A549 (cell line): Measurements from ENCODE around the gene SEPTIN2. TPM values are rescaled to one million over a fixed set of nuclear protein-coding genes. Genes with fewer than 3 reads are reported as not detected.

Source experiments
- ATAC-seq, 2 experiments: fragments of 200-7000 bp in 1 of 2; fragments of >200 bp in 1 of 2; cut with Nextera tagmentation in 1 of 2; cut with Tn5 transposase in 1 of 2; 3 replicates each; pipeline versions ENCODE4 v1.8.0 to v1.9.1; 2018 to 2020; ENCODE audit warnings: mild to moderate bottlenecking in 1 of 2, moderate library complexity in 1 of 2
- CTCF ChIA-PET: fragments of 300-600 bp; sonication (Branson Sonifier 250); formaldehyde crosslinking; extraction: SDS; loops from one replicate; lab custom pipeline; 2021; ENCODE audit warnings: antibody characterized with exemption, inconsistent platforms; lab: Yijun Ruan, JAX
- POLR2A ChIA-PET: fragments of 350-600 bp; formaldehyde crosslinking; extraction: SDS; loops from one replicate; lab custom pipeline; 2021; ENCODE audit warnings: antibody characterized with exemption, inconsistent platforms; lab: Yijun Ruan, JAX
- DNase-seq, 2 experiments: peaks; one replicate each; pipeline versions ENCODE4 v3.0.0 to v3.0.0-alpha.2; 2011 to 2016; ENCODE audit warnings: low read depth in 1 of 2, low spot score in 1 of 2
- FAIRE-seq: peaks from 2 replicates; lab custom pipeline; 2011; peaks lifted over from hg19 to GRCh38; lab: Jason Lieb, UNC
- H3K27ac ChIP-seq, 2 experiments: fragments of >200 bp; sonication (Bioruptor Twin); formaldehyde crosslinking; 3 replicates each; pipeline ENCODE4 v1.5.1; 2016 to 2017
- H3K4me1 ChIP-seq: fragments of >200 bp; sonication (Bioruptor Twin); formaldehyde crosslinking; 3 replicates; pipeline ENCODE4 v1.6.1; 2016
- H3K4me2 ChIP-seq: fragments of >200 bp; sonication (Bioruptor Twin); formaldehyde crosslinking; 3 replicates; pipeline ENCODE4 v1.6.1; 2016
- H3K4me3 ChIP-seq: fragments of >200 bp; sonication (Bioruptor Twin); formaldehyde crosslinking; 3 replicates; pipeline ENCODE4 v1.5.1; 2016
- H3K9me3 ChIP-seq: fragments of >200 bp; sonication (Bioruptor Twin); formaldehyde crosslinking; 3 replicates; pipeline ENCODE4 v1.6.1; 2016
- CEBPB ChIP-seq, 2 experiments: fragments of >200 bp in 1 of 2; sonication (Bioruptor Twin) in 1 of 2; formaldehyde crosslinking in 1 of 2; IDR thresholded peaks; 2 replicates each; pipeline ENCODE4 v1.6.1; 2012 to 2016
- EHMT2 ChIP-seq: fragments of 200-600 bp; sonication (generic); IDR thresholded peaks from 2 replicates; pipeline ENCODE4 v1.6.1; 2016; ENCODE audit warnings: antibody characterized with exemption, low read depth, mild to moderate bottlenecking, moderate library complexity
- GATA3 ChIP-seq: IDR thresholded peaks from 2 replicates; pipeline ENCODE4 v1.6.1; 2012; ENCODE audit warnings: borderline replicate concordance
- HDAC2 ChIP-seq: fragments of 200-600 bp; sonication (generic); IDR thresholded peaks from 2 replicates; pipeline ENCODE4 v1.6.1; 2016
- JUN ChIP-seq, 2 experiments: fragments of >200 bp; sonication (Bioruptor Twin); formaldehyde crosslinking; IDR thresholded peaks; 2 replicates in 1 of 2; 3 replicates in 1 of 2; pipeline ENCODE4 v1.6.1; 2016 to 2017
- JUNB ChIP-seq: fragments of >200 bp; sonication (Bioruptor Twin); formaldehyde crosslinking; IDR thresholded peaks from 2 replicates; pipeline ENCODE4 v1.6.1; 2016
- NPAS2 ChIP-seq: fragments of 250-450 bp; sonication (Bioruptor Pico); IDR thresholded peaks from 2 replicates; pipeline ENCODE4 v1.8.0; 2022; ENCODE audit warnings: mild to moderate bottlenecking, moderate library complexity, borderline replicate concordance
- POLR2A ChIP-seq: IDR thresholded peaks from 2 replicates; pipeline ENCODE4 v1.6.1; 2012; ENCODE audit warnings: mild to moderate bottlenecking, low read length
- POLR2AphosphoS2 ChIP-seq: conservative IDR thresholded peaks from 2 replicates; pipeline ENCODE4 v1.6.1; 2012; ENCODE audit warnings: low read length, improper control_type of control experiment, inconsistent platforms
- RAD21 ChIP-seq, 2 experiments: fragments of >200 bp in 1 of 2; sonication (Bioruptor Twin) in 1 of 2; formaldehyde crosslinking in 1 of 2; IDR thresholded peaks in 1 of 2; conservative IDR thresholded peaks in 1 of 2; 2 replicates in 1 of 2; 3 replicates in 1 of 2; pipeline ENCODE4 v1.6.1; 2012 to 2018; ENCODE audit warnings: inconsistent platforms in 1 of 2
- RFX5 ChIP-seq: fragments of 450-650 bp; IDR thresholded peaks from 2 replicates; pipeline ENCODE4 v1.7.1; 2014; ENCODE audit warnings: antibody characterized with exemption, mild to moderate bottlenecking, moderate library complexity
- RNF2 ChIP-seq: fragments of 200-600 bp; sonication (generic); IDR thresholded peaks from 2 replicates; pipeline ENCODE4 v1.6.1; 2016; ENCODE audit warnings: low read depth, mild to moderate bottlenecking, antibody characterized with exemption, moderate library complexity, borderline replicate concordance
- WGBS: methylation state at CpG from one replicate; pipeline ENCODE4 v1.1.6; 2017; ENCODE audit errors: missing lambda C conversion rate; 5-methylcytosine and 5-hydroxymethylcytosine counted together
- polyA plus RNA-seq, 4 experiments: library from polyadenylated mRNA; depleted of rRNA in 3 of 4; stranded (reverse); fragments of >200 nt; fragmentation: RNase III in 1 of 4; extraction: RNeasy Plus Mini Kit Qiagen cat#74134 plus additional on column Dnase treatment in 1 of 4; gene quantifications; 2 replicates in 3 of 4; 3 replicates in 1 of 4; pipeline ENCODE4 v1.2.3, GENCODE V29; 2011 to 2017
- TF ChIP-seq, protein P1 (sequence below): fragments of 150-350 bp; IDR thresholded peaks from 2 replicates; pipeline ENCODE4 v1.6.1; 2014; ENCODE audit warnings: low read depth, mild to moderate bottlenecking, low read length
- TF ChIP-seq, protein P2 (sequence below): fragments of 200-600 bp; sonication (generic); IDR thresholded peaks from 2 replicates; pipeline ENCODE4 v1.6.1; 2016; ENCODE audit warnings: antibody characterized with exemption, mild to moderate bottlenecking, moderate library complexity
- TF ChIP-seq, protein P3 (sequence below): IDR thresholded peaks from 2 replicates; pipeline ENCODE4 v1.6.1; 2012
- TF ChIP-seq, protein P4 (sequence below): fragments of >200 bp; sonication (Bioruptor Twin); formaldehyde crosslinking; IDR thresholded peaks from 2 replicates; pipeline ENCODE4 v1.6.1; 2016
- TF ChIP-seq, protein P5 (sequence below): IDR thresholded peaks from 2 replicates; pipeline ENCODE4 v1.6.1; 2012; ENCODE audit warnings: low read depth, borderline replicate concordance

Gene SEPTIN2
- polyA plus RNA-seq, 2 of the 4 experiments (the other 2 are of a cell fraction), result 341 to 762 TPM

DNA sequence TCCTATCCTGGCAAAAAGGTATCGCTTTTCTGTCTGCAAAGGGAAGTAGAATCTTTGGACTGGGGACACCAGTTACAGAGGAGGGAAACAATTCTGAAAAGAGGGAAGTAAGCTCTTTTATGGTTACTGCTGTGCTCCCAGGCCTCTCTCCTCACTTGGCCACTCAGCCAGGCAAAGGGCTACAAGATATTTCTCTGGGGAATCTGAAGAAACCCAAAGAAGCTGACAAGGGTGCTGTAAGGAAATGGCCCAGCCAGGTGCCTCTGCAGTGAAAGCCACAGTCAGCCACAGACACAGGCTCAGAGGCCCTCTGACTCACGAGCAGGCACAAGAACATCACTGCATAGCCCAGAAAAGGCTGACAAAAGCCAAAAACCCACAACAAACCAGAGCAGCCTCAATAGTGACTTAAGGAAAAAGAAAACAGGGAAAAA is 6.0 kb upstream of the SEPTIN2 start:
- ATAC-seq, result no peak
- FAIRE-seq, result no peak
- no peak overlapping the region for H3K4me2 ChIP-seq
- POLR2A ChIA-PET, result no interaction called here
- TF ChIP-seq EHMT2 (no peak), RFX5 (no peak), RNF2 (no peak), NPAS2 (CRISPR knock-in tag) (no peak), POLR2A (no peak), JUNB (no peak)
- TF ChIP-seq, protein P1, sequence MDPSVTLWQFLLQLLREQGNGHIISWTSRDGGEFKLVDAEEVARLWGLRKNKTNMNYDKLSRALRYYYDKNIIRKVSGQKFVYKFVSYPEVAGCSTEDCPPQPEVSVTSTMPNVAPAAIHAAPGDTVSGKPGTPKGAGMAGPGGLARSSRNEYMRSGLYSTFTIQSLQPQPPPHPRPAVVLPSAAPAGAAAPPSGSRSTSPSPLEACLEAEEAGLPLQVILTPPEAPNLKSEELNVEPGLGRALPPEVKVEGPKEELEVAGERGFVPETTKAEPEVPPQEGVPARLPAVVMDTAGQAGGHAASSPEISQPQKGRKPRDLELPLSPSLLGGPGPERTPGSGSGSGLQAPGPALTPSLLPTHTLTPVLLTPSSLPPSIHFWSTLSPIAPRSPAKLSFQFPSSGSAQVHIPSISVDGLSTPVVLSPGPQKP, result no peak
- TF ChIP-seq, protein P2, sequence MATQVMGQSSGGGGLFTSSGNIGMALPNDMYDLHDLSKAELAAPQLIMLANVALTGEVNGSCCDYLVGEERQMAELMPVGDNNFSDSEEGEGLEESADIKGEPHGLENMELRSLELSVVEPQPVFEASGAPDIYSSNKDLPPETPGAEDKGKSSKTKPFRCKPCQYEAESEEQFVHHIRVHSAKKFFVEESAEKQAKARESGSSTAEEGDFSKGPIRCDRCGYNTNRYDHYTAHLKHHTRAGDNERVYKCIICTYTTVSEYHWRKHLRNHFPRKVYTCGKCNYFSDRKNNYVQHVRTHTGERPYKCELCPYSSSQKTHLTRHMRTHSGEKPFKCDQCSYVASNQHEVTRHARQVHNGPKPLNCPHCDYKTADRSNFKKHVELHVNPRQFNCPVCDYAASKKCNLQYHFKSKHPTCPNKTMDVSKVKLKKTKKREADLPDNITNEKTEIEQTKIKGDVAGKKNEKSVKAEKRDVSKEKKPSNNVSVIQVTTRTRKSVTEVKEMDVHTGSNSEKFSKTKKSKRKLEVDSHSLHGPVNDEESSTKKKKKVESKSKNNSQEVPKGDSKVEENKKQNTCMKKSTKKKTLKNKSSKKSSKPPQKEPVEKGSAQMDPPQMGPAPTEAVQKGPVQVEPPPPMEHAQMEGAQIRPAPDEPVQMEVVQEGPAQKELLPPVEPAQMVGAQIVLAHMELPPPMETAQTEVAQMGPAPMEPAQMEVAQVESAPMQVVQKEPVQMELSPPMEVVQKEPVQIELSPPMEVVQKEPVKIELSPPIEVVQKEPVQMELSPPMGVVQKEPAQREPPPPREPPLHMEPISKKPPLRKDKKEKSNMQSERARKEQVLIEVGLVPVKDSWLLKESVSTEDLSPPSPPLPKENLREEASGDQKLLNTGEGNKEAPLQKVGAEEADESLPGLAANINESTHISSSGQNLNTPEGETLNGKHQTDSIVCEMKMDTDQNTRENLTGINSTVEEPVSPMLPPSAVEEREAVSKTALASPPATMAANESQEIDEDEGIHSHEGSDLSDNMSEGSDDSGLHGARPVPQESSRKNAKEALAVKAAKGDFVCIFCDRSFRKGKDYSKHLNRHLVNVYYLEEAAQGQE, result no peak
- TF ChIP-seq, protein P3, sequence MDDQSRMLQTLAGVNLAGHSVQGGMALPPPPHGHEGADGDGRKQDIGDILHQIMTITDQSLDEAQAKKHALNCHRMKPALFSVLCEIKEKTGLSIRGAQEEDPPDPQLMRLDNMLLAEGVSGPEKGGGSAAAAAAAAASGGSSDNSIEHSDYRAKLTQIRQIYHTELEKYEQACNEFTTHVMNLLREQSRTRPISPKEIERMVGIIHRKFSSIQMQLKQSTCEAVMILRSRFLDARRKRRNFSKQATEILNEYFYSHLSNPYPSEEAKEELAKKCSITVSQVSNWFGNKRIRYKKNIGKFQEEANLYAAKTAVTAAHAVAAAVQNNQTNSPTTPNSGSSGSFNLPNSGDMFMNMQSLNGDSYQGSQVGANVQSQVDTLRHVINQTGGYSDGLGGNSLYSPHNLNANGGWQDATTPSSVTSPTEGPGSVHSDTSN, result no peak
- TF ChIP-seq, all 56 proteins: peak for 0
- 93% methylated on average over 2 of the region's 2 CpGs for WGBS
- no peak overlapping the region for H3K27ac ChIP-seq
- no peaks in the 10 kb centered on the region for H3K9me3 ChIP-seq
- CTCF ChIA-PET, result no interaction called here
- peaks cover 31% of the 10 kb centered on the region for H3K4me1 ChIP-seq
- DNase-seq, result no peak
- H3K4me3 ChIP-seq, result no peak overlapping the region

DNA sequence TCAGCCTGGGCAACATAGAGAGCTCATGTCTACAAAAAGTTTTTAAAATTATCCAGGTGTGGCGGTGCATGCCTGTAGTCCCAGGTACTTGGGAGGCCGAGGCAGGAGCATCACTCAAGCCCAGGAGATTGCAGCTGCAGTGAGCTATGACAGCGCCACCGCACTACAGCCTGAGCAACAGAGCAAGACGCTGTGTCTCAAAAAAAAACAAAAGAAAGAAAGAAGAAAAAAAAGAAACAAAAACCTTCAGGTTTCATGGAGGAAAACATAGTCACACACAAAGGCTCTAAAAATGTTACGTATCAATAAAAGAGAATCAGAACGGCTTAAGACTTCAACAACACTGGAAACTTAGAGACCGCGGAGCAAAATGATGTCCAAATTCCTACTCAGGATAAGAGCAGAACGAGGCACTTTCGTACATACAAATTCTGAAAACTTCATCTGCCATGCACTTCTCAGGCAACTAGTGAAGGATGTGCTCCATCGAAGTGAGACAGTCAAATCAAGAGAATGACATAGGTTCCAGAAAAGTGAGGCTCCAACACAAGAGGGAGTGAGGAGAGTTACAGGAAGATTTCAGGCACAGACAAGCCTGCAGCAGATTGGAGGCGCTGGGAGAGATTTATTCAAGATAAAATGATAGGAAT is 4.7 kb upstream of the SEPTIN2 start:
- 0 out of 3 replicates have a peak overlapping the region, but pooled peaks have one; percentile 26 for H3K4me2 ChIP-seq
- no peak overlapping the region for H3K4me3 ChIP-seq
- no peak for DNase-seq
- ATAC-seq, result no peak
- peaks cover 31% of the 10 kb centered on the region for H3K4me1 ChIP-seq
- WGBS, result 94% methylated on average over 13 of the region's 13 CpGs
- TF ChIP-seq, protein P4, sequence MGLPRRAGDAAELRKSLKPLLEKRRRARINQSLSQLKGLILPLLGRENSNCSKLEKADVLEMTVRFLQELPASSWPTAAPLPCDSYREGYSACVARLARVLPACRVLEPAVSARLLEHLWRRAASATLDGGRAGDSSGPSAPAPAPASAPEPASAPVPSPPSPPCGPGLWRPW, result no peak
- ChIA-PET CTCF (interaction anchor here (1.4 kb wide), 1 partner anchor 460 kb away, joined by 3 read pairs; no protein-coding TSS in a partner anchor), POLR2A (no interaction called here)
- H3K9me3 ChIP-seq, result no peaks in the 10 kb centered on the region
- H3K27ac ChIP-seq, result no peak overlapping the region
- FAIRE-seq, result no peak

DNA sequence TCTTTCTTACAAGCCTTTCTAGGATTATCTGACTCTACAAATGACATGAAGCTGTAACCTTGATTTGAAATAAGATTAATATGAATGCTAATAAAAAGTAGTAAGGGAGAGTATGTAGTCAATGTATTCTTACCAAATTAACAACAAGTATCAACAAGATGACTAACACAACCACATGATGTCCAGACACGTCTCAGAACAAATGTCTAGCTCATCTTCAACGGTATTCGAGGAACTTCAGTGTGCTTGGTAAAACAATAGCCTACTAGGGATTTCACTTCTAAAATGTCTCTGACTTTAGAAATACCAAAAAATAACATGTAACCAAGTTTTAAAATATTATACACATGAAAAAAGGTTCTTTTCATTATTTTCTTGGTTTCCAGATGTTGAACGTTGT is 3.6 kb upstream of the SEPTIN2 start:
- no peak overlapping the region for H3K27ac ChIP-seq
- peaks cover 31% of the 10 kb centered on the region for H3K4me1 ChIP-seq
- peak overlapping the region; percentile 26 for H3K4me2 ChIP-seq
- POLR2A ChIA-PET, result no interaction called here
- TF ChIP-seq GATA3 (no peak), POLR2AphosphoS2 (no peak), JUN (IDR thresholded peaks at IDR 0.05) (no peak), CEBPB (IDR thresholded peaks at IDR 0.05) (no peak), RAD21 (conservative IDR thresholded peaks at IDR 0.05 in 1 of 2, IDR thresholded peaks at IDR 0.05 in 1 of 2) (no peak), HDAC2 (no peak), JUNB (no peak)
- TF ChIP-seq, protein P5, sequence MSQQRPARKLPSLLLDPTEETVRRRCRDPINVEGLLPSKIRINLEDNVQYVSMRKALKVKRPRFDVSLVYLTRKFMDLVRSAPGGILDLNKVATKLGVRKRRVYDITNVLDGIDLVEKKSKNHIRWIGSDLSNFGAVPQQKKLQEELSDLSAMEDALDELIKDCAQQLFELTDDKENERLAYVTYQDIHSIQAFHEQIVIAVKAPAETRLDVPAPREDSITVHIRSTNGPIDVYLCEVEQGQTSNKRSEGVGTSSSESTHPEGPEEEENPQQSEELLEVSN, result no peak
- TF ChIP-seq, all 56 proteins: peak for 0
- WGBS, result 60% methylated on average over 4 of the region's 4 CpGs
- DNase-seq (no peak), FAIRE-seq (no peak), ATAC-seq (no peak)
- no peak overlapping the region for H3K4me3 ChIP-seq
- CTCF ChIA-PET, result interaction anchor here (1.4 kb wide), 1 partner anchor 461 kb away, joined by 3 read pairs; no protein-coding TSS in a partner anchor
- no peaks in the 10 kb centered on the region for H3K9me3 ChIP-seq
